B cell (primary cell): ENCODE measurements around the gene HS3ST2. TPM values are rescaled to one million over a fixed set of nuclear protein-coding genes. Genes with fewer than 3 reads are reported as not detected.

Experiments used
- ATAC-seq: fragments of 200-7000 bp; cut with Tn5 transposase; one replicate; pipeline ENCODE4 v1.10.0; 2021; ENCODE audit warnings: low read depth, mild to moderate bottlenecking, moderate number of reproducible peaks, moderate library complexity
- CTCF ChIA-PET: fragments of 350-600 bp; sonication (Branson Sonifier 250); formaldehyde crosslinking; loops from one replicate; lab custom pipeline; 2021; ENCODE audit warnings: antibody characterized with exemption, inconsistent platforms; lab: Charles Lee
- POLR2A ChIA-PET: fragments of 350-600 bp; sonication (Branson Sonifier 250); formaldehyde crosslinking; loops from one replicate; lab custom pipeline; 2021; ENCODE audit warnings: antibody characterized with exemption; lab: Charles Lee
- DNase-seq: peaks from one replicate; pipeline ENCODE4 v3.0.0; 2013
- H2AFZ ChIP-seq: 2 replicates; pipeline ENCODE4 v1.6.1; 2012; ENCODE audit warnings: mild to moderate bottlenecking, low read depth, low read length; ENCODE audit not compliant: insufficient read depth, poor library complexity, severe bottlenecking
- H3K27ac ChIP-seq, 2 donors: 1 replicate in 1 of 2; 2 replicates in 1 of 2; pipeline ENCODE4 v1.5.1; 2012 to 2013; ENCODE audit warnings: low read length in 2 of 2, mild to moderate bottlenecking in 2 of 2, moderate library complexity in 1 of 2
- H3K27me3 ChIP-seq, 4 experiments: fragments of 200-600 bp in 1 of 4; sonication (generic) in 1 of 4; replicated peaks in 1 of 4; 1 replicate in 2 of 4; 2 replicates in 2 of 4; pipeline versions ENCODE4 v1.6.1 to v1.7.0; 2013 to 2016; ENCODE audit warnings: low read length in 3 of 4, mild to moderate bottlenecking in 2 of 4, mixed read lengths in 1 of 4, moderate library complexity in 1 of 4; ENCODE audit not compliant: insufficient read depth in 4 of 4, control insufficient read depth in 3 of 4; ENCODE audit errors: control extremely low read depth in 1 of 4
- H3K36me3 ChIP-seq, 2 experiments: replicated peaks in 1 of 2; 1 replicate in 1 of 2; 2 replicates in 1 of 2; pipeline versions ENCODE4 v1.6.1 to v1.7.1; 2013; ENCODE audit warnings: low read length in 1 of 2; ENCODE audit not compliant: insufficient read depth in 2 of 2, control insufficient read depth in 1 of 2; ENCODE audit errors: control extremely low read depth in 1 of 2, extremely low read depth in 1 of 2
- H3K4me1 ChIP-seq, 2 donors: fragments of 200-600 bp in 1 of 2; sonication (generic) in 1 of 2; 1 replicate in 1 of 2; 2 replicates in 1 of 2; pipeline versions ENCODE4 v1.5.1 to v1.6.1; 2013 to 2017; ENCODE audit warnings: low read length in 2 of 2; ENCODE audit not compliant: control insufficient read depth in 2 of 2, insufficient read depth in 2 of 2
- H3K4me2 ChIP-seq: replicated peaks from 2 replicates; pipeline ENCODE3; 2012; ENCODE audit warnings: mild to moderate bottlenecking, low read depth, low read length; ENCODE audit not compliant: poor library complexity, severe bottlenecking
- H3K4me3 ChIP-seq, 5 experiments: fragments of 200-600 bp in 1 of 5; sonication (generic) in 1 of 5; 1 replicate in 3 of 5; 2 replicates in 2 of 5; pipeline versions ENCODE4 v1.5.1 to v1.7.0; 2011 to 2016; ENCODE audit warnings: low read length in 4 of 5, mild to moderate bottlenecking in 4 of 5, low read depth in 2 of 5, control low read depth in 1 of 5, moderate library complexity in 1 of 5; ENCODE audit not compliant: insufficient read depth in 1 of 5; ENCODE audit errors: control extremely low read depth in 1 of 5, extremely low read depth in 1 of 5
- H3K79me2 ChIP-seq: fragments of 200-600 bp; sonication (generic); one replicate; pipeline ENCODE4 v1.6.0; 2016; ENCODE audit warnings: low read length; ENCODE audit not compliant: control insufficient read depth, insufficient read depth
- H3K9ac ChIP-seq: fragments of 200-600 bp; sonication (generic); 2 replicates; pipeline ENCODE4 v1.6.1; 2017; ENCODE audit warnings: mild to moderate bottlenecking, low read length, moderate library complexity
- H3K9me3 ChIP-seq, 3 donors: one replicate each; pipeline versions ENCODE4 v1.6.1 to v1.7.1; 2013; ENCODE audit warnings: low read length in 2 of 3; ENCODE audit not compliant: control insufficient read depth in 2 of 3, insufficient read depth in 1 of 3; ENCODE audit errors: control extremely low read depth in 1 of 3
- H4K20me1 ChIP-seq: 2 replicates; pipeline ENCODE4 v1.6.0; 2012; ENCODE audit warnings: mild to moderate bottlenecking, low read length; ENCODE audit not compliant: insufficient read depth, control insufficient read depth, poor library complexity, severe bottlenecking
- H3K27ac Mint-ChIP-seq: one replicate; pipeline ENCODE4 v1.8.0; 2021; ENCODE audit warnings: mixed read lengths
- H3K27me3 Mint-ChIP-seq: one replicate; pipeline ENCODE4 v1.8.0; 2021; ENCODE audit warnings: mixed read lengths
- H3K4me1 Mint-ChIP-seq: one replicate; pipeline ENCODE4 v1.8.0; 2021; ENCODE audit warnings: mixed read lengths
- H3K4me3 Mint-ChIP-seq: one replicate; pipeline ENCODE4 v1.8.0; 2021; ENCODE audit warnings: mixed read lengths
- H3K9me3 Mint-ChIP-seq: one replicate; pipeline ENCODE4 v1.8.0; 2022; ENCODE audit warnings: mixed read lengths; ENCODE audit not compliant: insufficient read depth
- EZH2 ChIP-seq: IDR thresholded peaks from 2 replicates; pipeline ENCODE4 v1.6.1; 2012; ENCODE audit warnings: borderline replicate concordance, low read depth, mild to moderate bottlenecking, moderate library complexity, low read length; ENCODE audit not compliant: insufficient read depth, poor library complexity, severe bottlenecking
- WGBS: methylation state at CpG from one replicate; pipeline ENCODE4 v1.1.5; 2013; ENCODE audit warnings: missing lambda C conversion rate; ENCODE audit not compliant: insufficient coverage; 5-methylcytosine and 5-hydroxymethylcytosine counted together
- intact Hi-C: fragments of 100-400 bp; cut with micrococcal nuclease; formaldehyde crosslinking; loops from one replicate; pipeline ENCODE4 v1.10.0; 2022
- polyA plus RNA-seq: library from polyadenylated mRNA; depleted of rRNA; stranded (reverse); fragments of >200 nt; gene quantifications from 2 replicates; pipeline ENCODE4 v1.2.3, GENCODE V29; 2012
- total RNA-seq, 2 donors: library from RNA; stranded (reverse); fragments of 120-200 nt in 1 of 2; gene quantifications; 1 replicate in 1 of 2; 2 replicates in 1 of 2; pipeline versions ENCODE4 v1.2.3 to v1.2.4, GENCODE V29; 2013 to 2022
- TF ChIP-seq, protein P1 (sequence below): fragments of 200-600 bp; IDR thresholded peaks from one replicate; pipeline ENCODE4 v1.8.0; 2022; ENCODE audit warnings: antibody characterized with exemption, mild to moderate bottlenecking

Gene HS3ST2
- total and polyA plus RNA-seq, 2 donors (not counting 1 experiment from before 2014, with no cell fraction given) = not detected

DNA sequence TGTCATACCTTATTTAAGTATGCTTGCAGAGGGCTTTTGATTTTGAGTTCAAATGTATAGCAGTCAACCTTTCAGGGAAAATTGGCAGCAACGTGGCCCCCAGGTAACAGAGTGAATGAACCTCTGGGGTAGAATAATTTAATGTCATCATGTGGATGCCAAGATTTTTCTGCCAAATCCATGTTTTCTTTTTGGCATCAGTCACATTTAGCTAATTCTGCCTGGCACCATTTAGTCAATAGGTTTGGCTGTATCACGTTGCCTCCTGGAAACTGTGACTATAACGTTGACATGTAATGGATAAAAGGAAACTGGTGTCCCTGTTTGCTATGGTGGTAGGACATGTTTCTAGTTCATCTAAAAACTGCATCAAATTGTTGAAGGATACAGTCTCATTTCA, 115.5 kb downstream of the HS3ST2 start:
- POLR2A ChIA-PET = no interaction called here
- TF ChIP-seq EZH2 = no peak
- TF ChIP-seq, protein P1, sequence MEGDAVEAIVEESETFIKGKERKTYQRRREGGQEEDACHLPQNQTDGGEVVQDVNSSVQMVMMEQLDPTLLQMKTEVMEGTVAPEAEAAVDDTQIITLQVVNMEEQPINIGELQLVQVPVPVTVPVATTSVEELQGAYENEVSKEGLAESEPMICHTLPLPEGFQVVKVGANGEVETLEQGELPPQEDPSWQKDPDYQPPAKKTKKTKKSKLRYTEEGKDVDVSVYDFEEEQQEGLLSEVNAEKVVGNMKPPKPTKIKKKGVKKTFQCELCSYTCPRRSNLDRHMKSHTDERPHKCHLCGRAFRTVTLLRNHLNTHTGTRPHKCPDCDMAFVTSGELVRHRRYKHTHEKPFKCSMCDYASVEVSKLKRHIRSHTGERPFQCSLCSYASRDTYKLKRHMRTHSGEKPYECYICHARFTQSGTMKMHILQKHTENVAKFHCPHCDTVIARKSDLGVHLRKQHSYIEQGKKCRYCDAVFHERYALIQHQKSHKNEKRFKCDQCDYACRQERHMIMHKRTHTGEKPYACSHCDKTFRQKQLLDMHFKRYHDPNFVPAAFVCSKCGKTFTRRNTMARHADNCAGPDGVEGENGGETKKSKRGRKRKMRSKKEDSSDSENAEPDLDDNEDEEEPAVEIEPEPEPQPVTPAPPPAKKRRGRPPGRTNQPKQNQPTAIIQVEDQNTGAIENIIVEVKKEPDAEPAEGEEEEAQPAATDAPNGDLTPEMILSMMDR = no peak
- Mint-ChIP-seq H3K4me1 (peaks cover 26% of the 10 kb centered on the region), H3K27ac (no peak overlapping the region), H3K9me3 (no peaks in the 10 kb centered on the region), H3K27me3 (no peaks in the 10 kb centered on the region), H3K4me3 (no peak overlapping the region)
- no peak overlapping the region for H3K4me3 ChIP-seq
- H3K4me2 ChIP-seq = no peak overlapping the region
- H3K27ac ChIP-seq = no peak overlapping the region
- DNase-seq (no peak), ATAC-seq (no peak)
- CTCF ChIA-PET = no interaction called here
- H3K79me2 ChIP-seq = no peaks in the 10 kb centered on the region
- peaks cover 0 to 4% (median 0%) of the 10 kb centered on the region in 4 experiments for H3K27me3 ChIP-seq
- H3K4me1 ChIP-seq = peaks cover 23 to 24% of the 10 kb centered on the region in 2 donors
- intact Hi-C loops = no loop called here
- H3K9ac ChIP-seq = no peak overlapping the region
- WGBS = 75% methylated on average over 1 of the region's 3 CpGs
- H3K9me3 ChIP-seq = no peaks in the 10 kb centered on the region
- no peak overlapping the region for H2AFZ ChIP-seq
- no peaks in the 10 kb centered on the region for H4K20me1 ChIP-seq
- H3K36me3 ChIP-seq = no peaks in the 10 kb centered on the region

DNA sequence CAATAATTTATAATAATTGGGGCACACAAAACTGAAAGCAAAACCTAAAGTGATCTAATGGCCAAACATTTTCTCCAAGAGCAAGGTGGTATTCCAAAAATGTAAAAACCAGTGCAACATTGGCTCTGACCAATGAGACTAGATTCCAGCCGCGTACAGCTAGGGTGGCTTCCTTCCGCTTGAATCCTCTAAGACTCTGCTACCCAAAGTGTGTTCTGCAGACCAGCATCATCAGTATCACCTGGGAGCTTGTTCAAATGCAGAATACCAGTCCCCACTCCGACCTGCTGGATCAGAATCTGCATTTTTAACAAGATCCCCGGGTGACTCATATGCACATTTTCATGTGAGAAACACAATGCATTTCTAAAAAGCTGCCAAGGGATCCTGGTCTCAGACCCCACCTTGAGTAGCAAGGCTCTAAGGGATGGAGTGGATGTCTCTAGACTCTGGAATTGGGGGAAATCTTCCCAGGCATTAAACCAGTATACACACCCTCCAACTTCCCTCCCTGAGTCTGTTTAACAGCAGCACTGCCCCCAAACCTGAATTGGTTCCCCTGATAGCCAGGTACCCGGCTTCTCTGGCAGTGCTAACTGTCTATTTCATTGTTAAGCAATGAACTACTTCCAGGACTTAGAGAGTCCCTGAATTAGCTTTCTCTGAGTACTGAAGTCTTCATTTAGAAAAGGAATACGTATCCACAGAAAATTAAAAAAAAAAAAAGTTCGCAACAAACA, 118.2 kb downstream of the HS3ST2 start:
- peaks cover 40 to 41% of the 10 kb centered on the region in 2 donors for H3K4me1 ChIP-seq
- H3K9ac ChIP-seq = no peak overlapping the region
- intact Hi-C loops = no loop called here
- H3K36me3 ChIP-seq = no peaks in the 10 kb centered on the region
- no peak for DNase-seq
- Mint-ChIP-seq H3K4me1 (peaks cover 48% of the 10 kb centered on the region), H3K9me3 (no peaks in the 10 kb centered on the region), H3K27ac (no peak overlapping the region), H3K4me3 (peak overlapping the region; percentile 65), H3K27me3 (no peaks in the 10 kb centered on the region)
- peak overlapping the region; percentile 74 for H3K4me2 ChIP-seq
- ChIA-PET POLR2A (no interaction called here), CTCF (no interaction called here)
- H3K79me2 ChIP-seq = no peaks in the 10 kb centered on the region
- H3K27me3 ChIP-seq = no peaks in the 10 kb centered on the region
- H3K27ac ChIP-seq = no peak overlapping the region
- no peak overlapping the region for H2AFZ ChIP-seq
- TF ChIP-seq, protein P1 = no peak
- no peak for TF ChIP-seq EZH2
- H3K9me3 ChIP-seq = no peaks in the 10 kb centered on the region
- H4K20me1 ChIP-seq = no peaks in the 10 kb centered on the region
- WGBS = 93% methylated on average over 5 of the region's 8 CpGs
- ATAC-seq = no peak
- H3K4me3 ChIP-seq = no peak overlapping the region
